Activated CD8-positive, alpha-beta memory T cell treated with anti-CD3 and anti-CD28 coated beads, Interleukin-2, amount 50 U/mL, for 24 hours (primary cell): ENCODE measurements around the gene GDF11.

Experiments used
- DNase-seq: peaks from one replicate; pipeline ENCODE4 v3.0.0-alpha.2; 2020; ENCODE audit errors: extremely low read depth

The GDF11 gene

DNA sequence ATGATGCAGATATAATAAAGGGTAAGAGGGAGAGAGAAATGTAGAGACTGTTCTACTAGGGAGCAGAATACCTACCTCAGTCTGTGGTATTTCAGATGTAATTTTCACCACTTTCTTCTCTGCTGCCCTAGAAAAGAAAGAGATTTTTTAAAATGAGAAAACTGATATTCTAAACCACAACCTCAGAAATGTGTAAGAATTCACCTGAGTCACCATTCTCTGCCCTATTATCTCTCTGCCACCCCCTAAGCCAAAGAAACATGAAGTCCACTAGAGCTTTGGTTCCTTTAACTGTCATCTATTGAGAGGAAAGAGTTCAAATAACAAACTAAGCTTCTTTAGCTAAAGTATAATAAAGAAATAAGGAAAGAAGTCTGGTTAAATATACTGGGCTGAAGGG lies 53.0 kb downstream of the GDF11 start:
- DNase-seq = no peak

DNA sequence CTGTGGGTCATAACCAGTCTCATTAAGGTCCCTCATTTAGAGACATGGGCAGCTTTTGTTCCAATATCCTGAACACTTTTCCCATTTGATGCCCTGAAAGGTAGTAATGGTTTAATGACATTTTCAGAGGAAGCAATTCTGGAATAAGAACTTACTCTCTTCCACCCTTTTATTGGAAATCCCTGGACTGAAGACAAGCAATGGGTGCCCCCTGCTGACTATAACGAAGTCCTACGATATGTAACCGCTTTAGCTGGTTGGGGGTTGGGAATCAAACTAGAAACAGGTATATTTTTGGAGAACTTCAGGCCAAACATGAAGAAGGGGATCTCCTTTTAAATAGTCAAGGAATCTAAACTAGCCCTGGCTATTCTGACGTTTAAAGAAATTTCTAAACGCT lies 54.1 kb downstream of the GDF11 start:
- DNase-seq = no peak

DNA sequence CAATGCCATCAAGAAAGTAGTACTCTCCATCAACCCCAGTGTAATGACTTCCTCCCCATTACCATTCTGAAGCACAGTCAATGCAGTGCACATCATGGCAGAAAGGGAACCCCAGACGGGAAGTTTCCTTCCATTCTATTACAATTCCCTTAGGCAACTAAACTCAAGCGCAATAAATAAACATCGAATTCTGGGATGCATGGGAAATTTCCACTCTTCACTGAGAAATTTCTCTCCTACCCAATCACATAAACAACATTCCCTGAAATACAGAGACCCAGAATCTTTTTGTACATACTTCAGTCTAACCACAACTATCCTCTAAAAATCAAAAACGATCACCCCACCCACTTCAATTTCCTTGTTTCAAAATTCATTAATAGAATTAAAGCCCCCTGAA lies 54.6 kb downstream of the GDF11 start:
- no peak for DNase-seq
